Measurements from ENCODE around the gene TAS2R42.

Gene TAS2R42

GRCh38 chr12:11144297-11144696 lies 42.4 kb downstream of the TAS2R42 start:
- no peak for DNase-seq (ENCODE audit: low spot score)

- DNase-seq (ENCODE audit: low spot score): no peak
These were observed 43.4 kb downstream of the TAS2R42 start for GRCh38 chr12:11143352-11143751.

GRCh38 chr12:11136075-11136474 lies 50.7 kb downstream of the TAS2R42 start:
- DNase-seq (ENCODE audit: low spot score): no peak

All from SW480 (cell line).